Inferior parietal cortex (tissue), 1 donor: ENCODE results near the gene PRR33.
"Not testable (repeated sequence)": the region's sequence is repeated elsewhere in the genome, so short reads cannot be mapped to it uniquely, and the experiment has no call there.

Experiments
- DNase-seq: peaks from one replicate; pipeline ENCODE4 v3.0.0-alpha.2; 2016; ENCODE audit errors: extremely low spot score

The PRR33 gene

DNA sequence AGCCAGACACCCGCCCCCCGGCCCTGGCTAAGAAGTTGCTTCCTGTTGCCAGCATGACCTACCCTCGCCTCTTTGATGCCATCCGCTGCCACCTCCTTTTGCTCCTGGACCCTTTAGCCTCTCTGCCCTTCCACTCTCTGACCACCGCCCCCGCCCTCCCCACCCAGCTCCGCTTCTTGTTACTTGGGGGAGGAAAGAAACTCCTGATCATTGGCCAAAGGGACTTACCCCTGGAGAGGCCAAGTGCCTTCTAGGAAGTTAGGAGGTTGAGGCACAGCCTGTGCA is at the start of gene PRR33:
TSS of gene PRR33 (minus strand) at position 65 of the 285 bp plus-strand sequence. CDS start 1,311 bp downstream, outside the sequence.
- no peak for DNase-seq

DNA sequence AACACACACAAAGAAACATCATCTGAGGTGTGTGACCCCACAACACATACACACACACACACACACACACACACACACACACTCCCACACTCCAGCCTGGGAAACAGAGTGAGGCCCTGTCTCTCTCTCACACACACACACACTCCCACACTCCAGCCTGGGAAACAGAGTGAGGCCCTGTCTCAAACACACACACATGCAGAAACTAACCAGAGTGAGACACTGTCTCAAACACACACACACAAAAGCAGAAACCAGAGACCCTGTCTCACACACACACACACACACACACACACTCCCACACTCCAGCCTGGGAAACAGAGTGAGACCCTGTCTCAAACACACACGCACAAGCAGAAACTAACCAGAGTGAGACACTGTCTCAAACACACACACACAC is 48.1 kb upstream of the PRR33 start:
- not testable (repeated sequence) for DNase-seq

DNA sequence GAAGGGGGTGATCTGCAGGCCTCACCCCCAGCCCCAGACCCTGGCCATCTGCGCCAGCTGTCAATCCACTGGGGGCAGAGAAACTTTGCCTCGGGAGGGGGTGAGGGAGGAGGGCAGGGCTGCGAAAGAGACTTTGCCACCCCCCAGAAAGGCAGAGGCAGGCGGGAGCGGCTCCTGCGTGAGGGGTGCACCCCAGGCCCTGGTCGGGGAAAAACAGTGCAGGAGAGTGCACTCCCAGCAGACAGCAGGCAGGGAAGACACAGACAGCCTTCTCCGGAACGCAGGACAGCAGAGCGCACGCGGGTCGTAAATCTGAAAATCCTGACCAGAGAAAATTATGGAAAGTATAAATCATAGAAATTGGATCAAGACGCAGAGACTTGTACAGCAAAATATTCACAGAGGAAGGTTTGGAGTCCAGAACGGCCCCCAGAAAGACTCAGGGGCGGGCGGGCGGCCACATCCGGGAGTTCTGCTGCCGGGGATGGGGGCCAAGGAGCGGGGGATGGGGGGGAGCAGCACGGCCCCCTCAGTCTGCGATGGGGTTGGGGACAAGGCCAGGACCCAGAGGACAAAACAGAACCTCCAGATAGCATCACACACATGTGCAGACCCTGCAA is 47.4 kb upstream of the PRR33 start:
- DNase-seq, result no peak

DNA sequence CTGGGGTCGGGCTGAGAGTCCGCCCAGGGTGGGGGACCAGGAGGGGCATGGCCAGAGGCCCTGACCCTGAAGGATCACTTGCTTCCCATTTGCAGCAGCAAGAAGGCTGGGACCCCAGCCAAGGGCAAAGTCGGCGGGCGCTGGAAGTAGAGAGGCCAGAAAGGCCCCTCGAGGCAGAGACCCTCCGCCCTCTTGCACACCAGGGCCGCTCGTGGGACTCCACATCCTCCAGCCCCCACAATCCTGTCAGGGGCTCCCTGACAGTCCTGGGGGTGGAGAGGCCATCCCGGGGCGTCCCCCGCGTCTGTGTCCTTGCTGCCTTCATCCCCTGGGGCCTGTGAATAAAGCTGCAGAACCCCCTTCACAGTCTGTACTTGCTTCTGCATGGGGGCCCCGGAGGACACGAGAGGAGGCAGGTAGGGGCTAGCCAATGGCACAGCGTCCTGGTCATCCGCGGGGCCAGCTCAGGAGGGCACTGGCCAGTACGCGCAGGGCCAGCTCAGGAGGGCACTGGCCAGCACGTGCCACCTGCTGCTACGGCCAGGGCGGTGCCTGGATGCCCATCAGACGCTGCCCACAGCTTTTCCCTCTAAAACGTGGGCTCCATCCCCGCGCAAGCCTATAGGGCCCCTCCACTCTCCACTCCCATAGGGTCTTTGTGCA is 46.8 kb upstream of the PRR33 start:
- DNase-seq, result no peak

DNA sequence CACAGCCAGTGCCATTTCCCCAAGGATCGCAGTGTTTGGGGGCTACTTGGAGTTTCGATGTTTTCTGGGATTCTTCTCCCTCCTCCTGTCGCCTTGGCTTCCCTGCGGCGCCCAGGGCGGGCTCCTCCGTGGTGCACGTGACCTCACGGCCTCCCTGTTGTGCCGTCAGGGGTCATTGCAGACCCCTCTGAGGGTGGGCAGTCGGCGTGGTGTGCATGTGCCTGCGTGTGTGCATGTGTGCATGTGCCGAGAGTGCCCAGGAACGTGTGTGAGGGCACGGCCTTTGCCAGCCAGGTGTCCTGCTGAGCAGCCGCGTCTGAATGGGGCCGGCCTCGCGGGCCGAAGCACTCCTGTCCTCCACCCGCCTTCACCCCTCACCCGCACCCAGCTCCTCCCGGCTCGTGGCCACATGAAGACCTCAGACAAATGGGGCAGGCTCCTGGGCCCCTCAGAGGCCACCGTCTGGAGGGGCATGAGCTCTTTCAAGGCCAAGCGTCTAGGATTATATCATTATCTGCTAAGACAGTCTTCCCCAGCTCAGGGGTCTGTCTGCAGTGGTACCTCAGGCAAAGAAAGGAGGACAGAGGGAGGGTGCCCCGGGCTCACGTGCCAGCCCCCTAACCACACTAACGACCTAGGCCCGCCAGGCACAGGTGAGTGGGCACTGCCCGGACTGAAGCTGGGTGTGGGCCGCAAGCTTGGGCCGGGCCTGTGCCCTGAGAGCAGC is 46.1 kb upstream of the PRR33 start:
- no peak for DNase-seq

DNA sequence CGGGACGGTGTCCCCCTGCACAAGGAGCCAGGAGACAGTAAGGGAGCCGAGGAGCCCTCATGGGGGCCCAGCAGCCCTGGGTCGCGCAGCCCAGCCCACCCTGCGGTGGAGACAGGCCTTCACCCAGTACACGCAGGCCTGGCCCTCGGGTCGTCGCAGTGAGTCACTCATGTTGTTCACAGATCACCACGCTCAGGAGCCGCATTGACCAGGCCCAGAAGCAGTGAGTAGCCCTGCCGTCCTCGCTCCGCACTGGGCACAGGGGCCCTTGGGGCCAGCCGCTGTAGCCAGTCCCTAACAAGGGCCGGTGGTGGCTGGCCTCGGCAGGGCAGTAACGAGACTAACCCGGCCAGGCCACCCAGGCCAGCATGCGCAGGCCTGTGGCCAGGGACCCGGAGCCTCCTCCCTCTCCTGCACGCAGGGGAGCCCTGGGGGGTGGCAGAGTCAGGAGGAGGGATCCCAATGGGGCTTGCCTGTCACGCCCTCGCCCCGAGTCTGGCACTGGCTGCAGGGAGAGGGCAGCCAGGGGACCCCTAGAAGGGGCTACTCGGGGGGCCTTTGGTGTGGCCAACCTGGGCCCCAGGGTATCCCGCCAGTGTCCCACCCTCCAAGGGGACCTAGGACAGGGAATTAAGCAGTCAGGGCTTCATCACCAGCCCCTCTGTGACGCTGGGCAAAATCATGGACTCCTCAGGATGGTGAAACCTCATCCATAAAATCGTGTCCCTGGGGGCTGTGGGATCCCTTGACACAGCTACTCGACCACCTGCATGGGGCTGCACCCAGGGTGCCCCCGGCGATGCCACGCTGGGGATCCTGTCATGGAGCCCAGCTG is 45.3 kb upstream of the PRR33 start:
- DNase-seq, result no peak

DNA sequence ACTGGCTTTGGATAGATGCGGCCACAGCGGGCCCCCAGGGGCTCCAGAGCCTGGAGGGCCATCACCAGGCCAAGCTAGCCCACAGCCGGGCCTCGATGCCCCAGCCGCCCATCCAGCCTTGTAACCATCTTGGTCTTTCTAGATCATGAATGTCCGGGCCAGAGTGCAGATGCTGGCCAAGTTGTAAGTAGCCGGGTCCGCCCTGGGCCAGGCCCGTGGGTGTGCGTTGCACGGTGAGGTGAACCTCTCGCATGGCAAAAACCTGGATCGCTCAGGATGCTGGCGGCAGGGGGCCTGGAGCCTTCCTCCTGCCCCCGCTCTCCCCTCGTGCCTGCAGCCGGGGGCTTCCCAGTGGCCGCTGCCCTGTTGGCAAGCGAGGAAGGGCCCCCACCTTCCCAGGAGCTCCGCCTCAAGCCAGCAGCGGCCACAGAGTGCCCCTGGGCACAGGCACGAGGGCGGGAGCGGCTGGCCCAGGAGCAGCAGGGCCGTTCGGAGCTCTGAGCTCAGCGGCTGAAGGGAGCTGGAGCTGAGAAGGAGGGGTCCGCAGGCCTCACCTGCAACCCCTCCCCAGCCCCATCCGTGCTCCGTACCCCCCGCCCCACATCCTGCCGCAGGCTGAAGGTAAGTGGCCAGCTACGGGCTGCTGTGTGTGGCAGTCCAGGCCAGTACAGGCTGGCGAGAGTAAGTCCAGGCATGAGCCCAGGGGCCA is 44.5 kb upstream of the PRR33 start:
- no peak for DNase-seq

DNA sequence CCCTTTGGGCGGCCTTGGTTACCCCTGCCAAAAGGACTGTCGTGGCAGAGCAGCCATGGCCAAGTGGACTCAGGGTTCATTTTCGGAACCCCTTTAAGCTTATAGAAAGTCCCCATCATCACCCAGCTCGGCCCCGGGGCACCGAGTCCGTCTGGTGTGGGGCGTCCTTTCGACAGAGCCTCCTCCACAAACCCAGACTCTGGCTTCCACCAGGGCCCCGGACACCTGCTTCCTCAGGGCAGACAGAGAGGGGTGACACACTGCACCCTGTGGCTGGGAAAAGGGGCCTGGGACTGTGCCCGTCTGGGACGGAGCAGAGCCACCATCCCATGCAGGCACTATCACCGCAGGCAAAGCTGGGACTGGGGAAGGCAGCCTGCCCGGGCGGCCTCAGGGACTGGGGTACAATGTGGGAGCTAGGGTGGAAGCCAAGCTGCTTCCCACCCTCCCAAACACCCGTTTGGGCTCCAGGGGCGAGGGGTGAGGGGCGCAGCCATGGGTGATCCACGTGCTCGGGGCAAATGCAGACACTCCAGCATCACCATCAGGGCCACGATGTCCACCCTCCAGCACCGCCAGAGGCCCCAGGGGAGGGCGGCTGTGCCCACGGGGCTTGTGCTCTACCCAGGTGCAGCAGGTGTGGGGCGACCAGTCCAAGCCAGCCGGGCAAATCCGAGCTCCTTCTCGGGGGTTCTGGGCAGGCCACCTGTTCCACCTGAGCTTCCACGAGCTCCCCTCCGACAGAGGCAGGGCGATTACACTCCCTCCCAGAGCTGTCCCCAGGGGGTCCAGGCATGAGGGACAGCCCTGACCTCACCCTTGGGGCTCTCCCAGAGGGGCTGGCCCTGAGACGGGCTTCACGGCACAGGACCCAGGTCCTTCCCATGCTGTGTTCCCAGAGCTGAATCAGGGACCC is 43.7 kb upstream of the PRR33 start:
- no peak for DNase-seq

DNA sequence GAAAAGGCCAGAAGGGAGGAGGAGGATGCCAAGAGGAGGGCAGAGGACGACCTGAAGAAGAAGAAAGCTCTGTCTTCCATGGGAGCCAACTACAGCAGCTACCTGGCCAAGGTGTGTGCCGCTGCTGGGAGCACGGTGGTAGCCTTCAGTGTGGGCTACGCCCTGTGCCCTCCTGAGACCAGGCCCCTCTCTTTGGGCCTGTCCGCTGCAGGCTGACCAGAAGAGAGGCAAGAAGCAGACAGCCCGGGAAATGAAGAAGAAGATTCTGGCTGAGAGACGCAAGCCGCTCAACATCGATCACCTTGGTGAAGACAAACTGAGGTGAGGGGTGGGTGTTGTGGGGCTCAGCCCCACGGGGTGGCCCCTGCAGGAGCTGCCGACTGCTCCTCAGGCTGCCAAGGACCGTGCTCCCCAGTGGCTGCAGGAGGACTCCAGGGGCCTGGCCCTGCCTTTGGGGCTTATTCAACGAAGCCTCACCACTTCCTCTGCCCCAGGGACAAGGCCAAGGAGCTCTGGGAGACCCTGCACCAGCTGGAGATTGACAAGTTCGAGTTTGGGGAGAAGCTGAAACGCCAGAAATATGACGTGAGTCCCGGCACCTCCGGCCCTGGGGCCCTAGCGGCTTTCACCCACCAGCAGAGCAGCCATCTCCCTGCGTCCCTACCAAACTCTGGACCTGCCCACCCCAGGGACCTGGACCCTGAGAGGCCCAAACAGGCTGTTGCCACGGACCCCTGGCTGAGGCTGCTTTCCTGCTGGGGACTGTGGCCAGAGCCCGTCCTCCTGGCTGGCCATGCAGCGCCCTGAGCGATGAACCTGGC is 42.9 kb upstream of the PRR33 start:
- DNase-seq, result no peak

DNA sequence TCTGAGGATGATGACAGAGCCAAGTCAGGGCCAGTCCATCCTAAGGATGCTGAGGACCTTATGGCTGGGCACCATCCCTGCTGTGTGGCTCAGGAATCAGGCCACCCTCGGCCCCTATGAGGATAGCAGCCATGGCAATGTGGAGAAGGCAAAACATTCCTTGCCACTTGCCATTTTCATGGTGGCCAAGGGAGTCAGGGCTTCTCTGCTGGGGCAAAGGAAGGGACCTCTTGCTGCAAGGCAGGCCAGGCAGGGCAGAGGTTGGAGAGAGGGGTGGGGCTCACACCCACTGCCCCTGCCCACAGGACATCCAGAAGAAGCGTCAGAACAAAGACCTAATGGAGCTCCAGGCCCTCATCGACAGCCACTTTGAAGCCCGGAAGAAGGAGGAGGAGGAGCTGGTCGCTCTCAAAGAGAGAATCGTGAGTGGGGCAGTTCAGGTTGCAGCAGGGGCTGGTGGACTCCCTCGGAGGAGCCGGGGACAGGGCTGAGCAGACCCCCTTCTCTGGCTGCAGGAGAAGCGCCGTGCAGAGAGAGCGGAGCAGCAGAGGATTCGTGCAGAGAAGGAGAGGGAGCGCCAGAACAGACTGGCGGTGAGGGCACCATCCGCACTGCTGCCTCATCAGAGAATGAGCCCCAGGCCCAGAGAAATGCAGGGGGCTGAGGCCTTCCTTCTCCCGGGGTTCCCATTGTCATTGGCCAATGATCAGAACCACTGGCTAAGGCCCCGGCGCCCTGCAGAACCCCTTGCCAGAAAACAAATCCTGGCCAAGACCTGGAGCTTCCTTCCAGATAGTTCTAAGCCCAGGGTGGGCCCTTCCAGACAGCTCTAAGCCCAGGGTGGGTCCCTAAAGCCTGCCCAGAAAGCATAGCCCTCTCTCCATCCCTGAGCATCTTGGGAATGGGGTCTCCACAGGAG is 42.0 kb upstream of the PRR33 start:
- DNase-seq, result no peak

DNA sequence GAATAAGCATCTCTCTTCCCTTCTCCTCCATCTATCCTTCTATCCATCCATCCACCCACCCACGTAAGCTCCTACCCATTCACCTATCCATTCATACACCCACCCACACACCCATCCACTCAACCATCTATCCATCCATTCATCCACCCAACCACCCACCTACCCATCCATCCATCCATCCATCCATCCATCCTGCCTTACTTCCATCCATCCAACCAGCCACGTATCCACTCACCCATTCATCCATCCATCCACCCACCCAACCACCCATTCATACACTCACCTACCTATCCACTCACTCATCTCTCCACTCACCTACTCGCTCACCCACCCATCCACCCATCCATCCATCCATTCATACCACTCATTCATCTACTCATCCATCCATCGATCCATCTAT is 41.0 kb upstream of the PRR33 start:
- no peak for DNase-seq

DNA sequence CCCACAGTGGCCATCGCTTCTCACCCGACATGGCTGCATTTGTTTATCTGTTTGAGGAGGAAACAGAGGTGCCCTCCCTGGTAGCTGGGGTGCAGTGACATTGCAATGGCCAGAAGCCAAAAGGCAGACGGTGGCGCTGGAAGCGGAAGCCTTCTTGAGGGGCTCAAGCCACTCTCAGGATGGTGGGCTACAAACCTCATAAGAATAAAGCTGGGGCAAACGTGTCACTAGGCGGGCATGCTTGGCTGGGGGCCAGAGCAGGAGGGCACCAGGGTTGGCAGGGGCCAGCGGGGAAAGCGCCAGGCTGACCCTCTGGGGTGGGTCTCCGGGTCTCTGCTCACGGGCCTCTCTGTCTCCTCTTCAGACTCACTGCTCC is 40.4 kb upstream of the PRR33 start:
- DNase-seq, result no peak

DNA sequence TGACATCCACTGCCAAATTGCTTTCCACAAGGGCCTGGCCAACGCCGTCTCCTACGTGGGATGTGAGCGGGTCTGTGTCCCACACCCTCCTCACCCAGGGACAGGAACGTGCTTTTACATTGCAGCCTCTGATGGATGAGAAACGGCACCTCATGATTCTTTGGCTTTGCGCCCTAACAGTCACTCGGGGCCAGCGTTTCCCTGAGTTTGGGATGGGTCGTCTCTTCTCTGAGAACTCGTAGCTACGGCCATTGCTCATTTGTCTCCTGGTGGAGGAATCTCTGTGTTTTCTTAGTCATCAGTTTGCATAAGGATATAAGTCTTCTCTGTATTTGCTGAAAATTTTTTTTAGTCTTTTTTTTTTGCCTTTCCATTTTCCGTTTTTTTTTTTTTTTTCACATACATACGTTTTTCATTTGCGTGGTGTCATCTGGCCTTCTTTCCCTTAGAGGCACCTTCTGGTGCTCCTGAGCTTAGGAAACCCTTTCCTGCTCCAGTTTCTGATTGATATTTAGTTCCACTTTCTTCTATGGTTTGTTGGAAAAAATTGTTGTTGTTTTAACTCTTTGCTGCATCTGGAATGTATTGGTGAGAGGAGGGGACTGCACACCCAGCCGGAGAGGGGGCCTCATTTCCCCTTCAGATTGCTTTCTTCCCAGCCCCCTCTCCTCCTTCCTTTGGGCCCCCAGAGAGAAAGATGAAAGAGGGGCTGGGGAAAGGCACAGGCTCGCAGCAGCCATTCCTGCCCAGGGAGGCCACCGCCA is 39.8 kb upstream of the PRR33 start:
- DNase-seq, result no peak

DNA sequence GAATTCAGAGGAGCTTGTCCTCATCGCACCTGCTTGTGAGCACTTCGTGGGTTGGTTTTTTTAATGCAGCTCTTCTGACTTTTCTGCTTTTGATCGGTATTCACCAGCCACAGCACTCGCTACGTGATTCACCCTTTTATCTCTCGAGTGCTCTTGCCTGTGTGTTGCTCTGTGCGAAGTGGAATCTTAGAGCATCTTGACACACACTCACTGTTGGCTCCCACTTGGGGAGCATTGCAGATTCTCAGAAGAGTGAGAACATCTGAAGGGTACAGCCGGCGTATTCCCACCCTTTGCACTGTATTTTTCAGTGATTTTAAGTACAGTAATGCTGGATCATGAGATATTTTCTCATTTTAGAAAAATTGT is 38.8 kb upstream of the PRR33 start:
- DNase-seq, result no peak

DNA sequence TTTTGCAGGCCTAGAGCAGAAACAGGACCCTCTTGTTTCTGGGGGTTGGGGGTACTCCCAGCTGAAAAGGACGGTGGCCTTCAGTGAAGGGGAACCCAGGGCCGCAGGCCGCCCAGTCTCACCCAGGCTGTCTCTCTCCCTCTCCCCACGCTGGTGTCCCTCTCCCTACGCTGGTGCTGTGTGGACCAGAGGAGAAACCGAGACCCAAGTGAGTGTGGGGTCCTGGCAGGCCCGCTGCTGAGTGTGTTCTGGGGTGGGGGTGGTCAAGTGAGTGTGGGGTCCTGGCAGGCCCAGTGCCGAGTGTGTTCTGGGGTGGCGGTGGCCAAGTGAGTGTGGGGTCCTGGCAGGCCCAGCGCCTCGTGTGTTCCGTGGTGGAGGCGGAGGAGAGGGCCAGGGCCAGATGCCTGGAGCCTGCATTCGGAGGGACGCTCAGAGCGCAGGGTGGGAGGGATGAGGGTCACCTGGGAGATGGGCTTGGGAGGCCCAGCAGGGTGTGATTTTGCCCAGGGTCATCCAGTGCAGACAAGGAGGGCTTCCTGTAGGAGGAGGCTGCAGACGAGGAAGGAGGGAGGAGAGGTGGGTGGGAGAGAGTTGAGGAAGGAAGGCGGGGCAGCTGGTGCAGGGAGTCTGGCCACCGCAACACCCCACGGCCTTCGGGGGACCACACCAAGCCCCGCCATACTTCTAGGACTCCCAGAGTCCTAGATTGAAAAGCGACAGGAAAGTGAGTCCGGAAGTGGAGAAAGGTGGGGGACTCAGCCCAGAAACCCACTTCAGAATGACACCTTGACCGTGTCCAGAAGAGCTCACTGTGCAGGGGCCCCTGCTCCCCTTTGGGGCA is 38.1 kb upstream of the PRR33 start:
- no peak for DNase-seq

DNA sequence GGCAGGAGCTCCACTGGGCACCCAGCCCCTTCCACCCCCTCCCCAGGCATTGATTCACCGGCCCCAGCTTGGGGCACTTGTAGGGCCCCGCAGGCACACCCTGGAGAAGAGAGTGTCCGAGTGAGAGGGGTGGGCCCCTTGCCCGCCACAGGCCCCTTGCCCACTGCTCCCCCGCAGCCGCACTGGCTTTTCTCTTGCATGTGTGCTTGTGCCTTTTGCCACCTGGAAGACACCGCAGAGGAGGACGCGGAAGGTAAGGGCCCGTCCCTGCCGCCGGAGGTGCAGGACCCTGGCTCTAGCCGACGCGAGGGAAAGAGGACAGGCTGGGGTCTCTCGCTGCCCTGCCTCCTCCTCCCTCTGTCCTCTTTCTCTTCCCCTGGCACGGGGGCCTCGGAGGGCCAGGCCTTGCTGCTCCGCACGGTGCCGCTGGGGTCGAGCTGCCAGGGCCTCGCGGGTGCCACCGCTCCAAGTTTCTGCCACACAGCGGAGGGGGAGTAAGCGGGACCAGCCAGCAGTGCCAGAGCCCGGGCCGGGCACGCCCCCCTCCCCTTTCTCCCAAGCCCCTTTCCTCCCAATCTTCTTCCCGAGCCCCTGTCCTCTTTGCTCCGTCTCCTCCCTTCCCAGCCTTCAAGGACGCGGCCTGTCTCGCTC is 37.3 kb upstream of the PRR33 start:
- no peak for DNase-seq

DNA sequence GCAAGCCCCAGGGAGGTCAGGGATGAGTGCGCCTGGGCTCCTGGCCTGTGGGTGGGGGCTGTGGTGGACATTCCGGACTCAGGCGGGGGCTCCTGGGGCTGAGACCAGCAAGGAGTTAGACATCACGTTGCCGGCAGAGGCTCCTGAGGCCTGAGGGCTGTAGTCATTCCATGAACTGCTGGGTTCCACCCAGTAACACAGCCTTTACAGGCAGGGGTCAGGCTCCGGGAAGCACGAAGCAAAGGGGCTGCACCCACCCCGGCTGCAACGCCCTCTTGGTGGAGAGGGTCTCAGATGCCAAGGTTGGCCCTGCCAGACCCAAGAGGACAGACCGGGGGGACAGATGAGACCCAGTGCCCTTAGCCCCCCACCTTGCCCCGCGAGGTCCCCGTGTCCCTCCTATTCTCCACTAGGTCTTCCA is 36.8 kb upstream of the PRR33 start:
- no peak for DNase-seq
